Measurements from ENCODE around the gene APOB.

APOB gene

DNA sequence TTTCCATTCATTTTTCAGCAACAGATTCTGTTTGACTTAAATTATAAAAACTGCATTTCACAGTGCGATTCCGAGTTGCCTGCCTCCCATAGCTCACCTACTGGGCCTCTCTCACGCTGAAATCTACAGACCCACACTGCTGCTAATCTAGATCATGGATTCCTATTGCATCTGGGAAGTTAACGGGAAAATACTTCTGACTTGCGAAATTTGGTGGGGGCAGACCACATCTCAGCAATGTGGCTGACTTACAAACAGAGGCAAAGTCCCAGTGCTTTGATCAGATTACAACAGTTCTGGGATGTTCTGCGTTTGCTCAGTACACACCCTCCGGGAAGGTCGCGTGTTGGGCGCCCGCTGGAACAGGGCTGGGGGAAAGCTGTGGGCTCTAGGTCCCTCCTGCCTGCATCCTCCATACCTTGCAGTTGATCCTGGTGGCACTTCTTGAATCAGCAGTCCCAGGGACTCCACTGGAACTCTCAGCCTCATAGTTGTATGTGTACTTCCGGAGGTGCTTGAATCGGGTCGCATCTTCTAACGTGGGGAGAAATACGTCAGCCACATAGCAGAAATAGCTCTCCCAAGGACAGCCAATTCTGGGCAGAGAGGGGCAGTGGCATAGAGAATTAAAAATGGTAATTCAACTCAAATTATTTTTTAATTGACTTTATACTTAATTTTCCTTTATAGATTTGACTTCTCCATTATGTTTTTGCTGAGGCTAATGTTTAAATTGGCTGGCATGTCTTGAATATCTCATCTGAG, 1.7 kb downstream of the APOB start:
- TF ChIP-seq SPI1 (IDR thresholded peaks at IDR 0.05; ENCODE audit: borderline replicate concordance, low read depth) (no peak), POLR2AphosphoS5 (IDR thresholded peaks at IDR 0.05; ENCODE audit: low read depth) (no peak), GABPA (IDR thresholded peaks at IDR 0.05; ENCODE audit: low read depth) (no peak)
- TF ChIP-seq, protein P1, sequence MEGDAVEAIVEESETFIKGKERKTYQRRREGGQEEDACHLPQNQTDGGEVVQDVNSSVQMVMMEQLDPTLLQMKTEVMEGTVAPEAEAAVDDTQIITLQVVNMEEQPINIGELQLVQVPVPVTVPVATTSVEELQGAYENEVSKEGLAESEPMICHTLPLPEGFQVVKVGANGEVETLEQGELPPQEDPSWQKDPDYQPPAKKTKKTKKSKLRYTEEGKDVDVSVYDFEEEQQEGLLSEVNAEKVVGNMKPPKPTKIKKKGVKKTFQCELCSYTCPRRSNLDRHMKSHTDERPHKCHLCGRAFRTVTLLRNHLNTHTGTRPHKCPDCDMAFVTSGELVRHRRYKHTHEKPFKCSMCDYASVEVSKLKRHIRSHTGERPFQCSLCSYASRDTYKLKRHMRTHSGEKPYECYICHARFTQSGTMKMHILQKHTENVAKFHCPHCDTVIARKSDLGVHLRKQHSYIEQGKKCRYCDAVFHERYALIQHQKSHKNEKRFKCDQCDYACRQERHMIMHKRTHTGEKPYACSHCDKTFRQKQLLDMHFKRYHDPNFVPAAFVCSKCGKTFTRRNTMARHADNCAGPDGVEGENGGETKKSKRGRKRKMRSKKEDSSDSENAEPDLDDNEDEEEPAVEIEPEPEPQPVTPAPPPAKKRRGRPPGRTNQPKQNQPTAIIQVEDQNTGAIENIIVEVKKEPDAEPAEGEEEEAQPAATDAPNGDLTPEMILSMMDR (IDR thresholded peaks at IDR 0.05; ENCODE audit: insufficient read depth, low read length): no peak
- TF ChIP-seq, protein P2, sequence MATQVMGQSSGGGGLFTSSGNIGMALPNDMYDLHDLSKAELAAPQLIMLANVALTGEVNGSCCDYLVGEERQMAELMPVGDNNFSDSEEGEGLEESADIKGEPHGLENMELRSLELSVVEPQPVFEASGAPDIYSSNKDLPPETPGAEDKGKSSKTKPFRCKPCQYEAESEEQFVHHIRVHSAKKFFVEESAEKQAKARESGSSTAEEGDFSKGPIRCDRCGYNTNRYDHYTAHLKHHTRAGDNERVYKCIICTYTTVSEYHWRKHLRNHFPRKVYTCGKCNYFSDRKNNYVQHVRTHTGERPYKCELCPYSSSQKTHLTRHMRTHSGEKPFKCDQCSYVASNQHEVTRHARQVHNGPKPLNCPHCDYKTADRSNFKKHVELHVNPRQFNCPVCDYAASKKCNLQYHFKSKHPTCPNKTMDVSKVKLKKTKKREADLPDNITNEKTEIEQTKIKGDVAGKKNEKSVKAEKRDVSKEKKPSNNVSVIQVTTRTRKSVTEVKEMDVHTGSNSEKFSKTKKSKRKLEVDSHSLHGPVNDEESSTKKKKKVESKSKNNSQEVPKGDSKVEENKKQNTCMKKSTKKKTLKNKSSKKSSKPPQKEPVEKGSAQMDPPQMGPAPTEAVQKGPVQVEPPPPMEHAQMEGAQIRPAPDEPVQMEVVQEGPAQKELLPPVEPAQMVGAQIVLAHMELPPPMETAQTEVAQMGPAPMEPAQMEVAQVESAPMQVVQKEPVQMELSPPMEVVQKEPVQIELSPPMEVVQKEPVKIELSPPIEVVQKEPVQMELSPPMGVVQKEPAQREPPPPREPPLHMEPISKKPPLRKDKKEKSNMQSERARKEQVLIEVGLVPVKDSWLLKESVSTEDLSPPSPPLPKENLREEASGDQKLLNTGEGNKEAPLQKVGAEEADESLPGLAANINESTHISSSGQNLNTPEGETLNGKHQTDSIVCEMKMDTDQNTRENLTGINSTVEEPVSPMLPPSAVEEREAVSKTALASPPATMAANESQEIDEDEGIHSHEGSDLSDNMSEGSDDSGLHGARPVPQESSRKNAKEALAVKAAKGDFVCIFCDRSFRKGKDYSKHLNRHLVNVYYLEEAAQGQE (IDR thresholded peaks at IDR 0.05; ENCODE audit: insufficient replicate concordance, low read depth): no peak
- no peak overlapping the region for H3K27ac ChIP-seq (replicated peaks)
- DNase-seq (ENCODE audit: low read depth in 1 of 2, low spot score in 1 of 2): no peak
- H3K27me3 ChIP-seq (ENCODE audit: insufficient read depth, poor library complexity, severe bottlenecking): no peaks in the 10 kb centered on the region
- no peak overlapping the region for H3K4me3 ChIP-seq (replicated peaks; ENCODE audit: insufficient read depth, low read length)

DNA sequence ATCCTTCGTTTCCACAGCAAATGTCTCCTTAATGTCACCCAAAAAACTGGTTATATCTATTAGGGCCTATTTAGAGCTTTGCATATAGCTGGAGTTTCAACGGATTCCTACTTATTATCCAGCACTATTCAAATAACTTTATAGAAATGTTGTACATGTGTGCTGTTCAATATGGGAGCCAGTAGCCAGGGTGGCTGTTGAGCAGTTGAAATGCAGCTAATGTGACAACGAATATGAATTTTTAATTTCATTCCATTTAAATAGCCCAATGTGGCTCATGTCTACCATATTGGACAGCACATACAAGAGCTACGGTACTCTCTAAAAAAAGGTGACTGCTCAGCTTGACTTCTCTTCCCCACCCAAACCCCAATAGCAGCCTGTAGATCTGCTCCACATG, 2.4 kb downstream of the APOB start:
- Histone ChIP-seq H3K27me3 (ENCODE audit: insufficient read depth, poor library complexity, severe bottlenecking) (no peaks in the 10 kb centered on the region), H3K27ac (replicated peaks) (no peak overlapping the region), H3K4me3 (replicated peaks; ENCODE audit: insufficient read depth, low read length) (no peak overlapping the region)
- TF ChIP-seq, protein P1 (IDR thresholded peaks at IDR 0.05; ENCODE audit: insufficient read depth, low read length): no peak
- TF ChIP-seq SPI1 (IDR thresholded peaks at IDR 0.05; ENCODE audit: borderline replicate concordance, low read depth): no peak
- no peak for TF ChIP-seq GABPA (IDR thresholded peaks at IDR 0.05; ENCODE audit: low read depth)
- TF ChIP-seq, protein P2 (IDR thresholded peaks at IDR 0.05; ENCODE audit: insufficient replicate concordance, low read depth): no peak
- no peak for TF ChIP-seq POLR2AphosphoS5 (IDR thresholded peaks at IDR 0.05; ENCODE audit: low read depth)
- no peak for DNase-seq (ENCODE audit: low read depth in 1 of 2, low spot score in 1 of 2)

DNA sequence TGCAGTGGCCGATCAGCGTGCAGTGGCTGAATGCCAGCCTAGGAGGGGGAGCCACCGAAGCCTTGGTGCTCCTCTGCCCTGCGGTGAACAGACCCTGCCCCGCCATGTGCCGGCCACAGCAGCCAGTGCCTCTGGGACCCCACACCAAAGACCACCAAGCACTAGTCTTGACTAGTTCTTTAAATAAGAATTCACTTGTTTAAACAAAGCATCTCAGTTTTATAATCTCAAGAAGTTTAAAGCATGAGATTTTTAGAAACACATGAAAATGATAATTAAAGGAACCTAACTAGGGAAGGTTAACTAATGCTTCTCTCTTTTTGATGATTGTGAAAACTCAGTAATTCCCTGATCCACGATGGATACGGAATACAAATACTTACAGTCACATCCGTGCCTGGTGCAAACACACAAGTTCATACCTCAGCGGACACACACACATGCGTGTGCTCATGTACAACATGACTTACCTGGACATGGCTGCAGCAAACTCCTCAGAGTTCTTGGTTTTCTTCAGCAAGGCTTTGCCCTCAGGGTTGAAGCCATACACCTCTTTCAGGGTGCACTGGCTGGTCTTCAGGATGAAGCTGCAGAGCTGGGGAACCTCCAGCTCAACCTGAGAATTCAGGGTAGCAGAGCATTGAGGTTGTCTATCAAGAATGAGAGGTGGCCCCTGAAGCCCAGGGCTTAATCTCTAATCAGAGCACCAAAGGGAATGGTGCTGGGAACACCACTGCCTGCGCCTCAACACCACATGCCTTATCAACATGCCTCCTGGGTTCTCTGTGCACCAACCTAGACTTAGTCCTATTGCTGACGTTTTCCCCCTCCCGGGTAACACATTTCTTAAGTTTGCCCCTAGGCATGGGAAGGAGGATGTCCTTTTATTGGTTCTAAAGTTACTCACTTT, 3.1 kb downstream of the APOB start:
- no peak overlapping the region for H3K4me3 ChIP-seq (replicated peaks; ENCODE audit: insufficient read depth, low read length)
- TF ChIP-seq, protein P1 (IDR thresholded peaks at IDR 0.05; ENCODE audit: insufficient read depth, low read length): no peak
- TF ChIP-seq POLR2AphosphoS5 (IDR thresholded peaks at IDR 0.05; ENCODE audit: low read depth): no peak
- TF ChIP-seq, protein P2 (IDR thresholded peaks at IDR 0.05; ENCODE audit: insufficient replicate concordance, low read depth): no peak
- no peak for TF ChIP-seq GABPA (IDR thresholded peaks at IDR 0.05; ENCODE audit: low read depth)
- no peak for TF ChIP-seq SPI1 (IDR thresholded peaks at IDR 0.05; ENCODE audit: borderline replicate concordance, low read depth)
- DNase-seq (ENCODE audit: low read depth in 1 of 2, low spot score in 1 of 2): no peak
- no peak overlapping the region for H3K27ac ChIP-seq (replicated peaks)
- no peaks in the 10 kb centered on the region for H3K27me3 ChIP-seq (ENCODE audit: insufficient read depth, poor library complexity, severe bottlenecking)

Data from HL-60 (cell line).